ENCODE data around the gene TMEM41B. TPM values are rescaled to one million over a fixed set of nuclear protein-coding genes. Genes with fewer than 3 reads are reported as not detected.
"Not testable (repeated sequence)": the region's sequence is repeated elsewhere in the genome, so short reads cannot be mapped to it uniquely, and the experiment has no call there.

TMEM41B gene
- polyA plus RNA-seq, 1 donor (not counting 4 experiments of a cell fraction or from before 2014, with no cell fraction given) = 69.3 TPM

- H3K4me2 ChIP-seq (ENCODE audit: control insufficient read depth, extremely low read depth, insufficient read depth, low read depth, low read length); H3K27me3 ChIP-seq (ENCODE audit: control insufficient read depth, extremely low read depth, insufficient read depth, low read length); FAIRE-seq; H2AFZ ChIP-seq (ENCODE audit: control insufficient read depth, low read length); H3K9me3 ChIP-seq (ENCODE audit: control insufficient read depth, low read depth, low read length); H3K27ac ChIP-seq (ENCODE audit: control insufficient read depth, insufficient read depth, low read length); H3K79me2 ChIP-seq (ENCODE audit: control insufficient read depth, insufficient read depth, low read length); DNase-seq (ENCODE audit: low read depth, low spot score); dilution Hi-C loops (cut with MboI; ENCODE audit: extremely low pct_ligation_motif_present, low sequenced_read_pairs); H3K9me1 ChIP-seq (ENCODE audit: control insufficient read depth, extremely low read depth, insufficient read depth, low read length); H3K36me3 ChIP-seq (ENCODE audit: control insufficient read depth in 2 of 2, extremely low read depth in 1 of 2, insufficient read depth in 2 of 2, low read length in 2 of 2); H3K4me3 ChIP-seq (ENCODE audit: control insufficient read depth in 2 of 3, extremely low read depth in 1 of 3, insufficient read depth in 2 of 3, low read depth in 1 of 3, low read length in 3 of 3); H3K9ac ChIP-seq (ENCODE audit: control insufficient read depth, extremely low read depth, insufficient read depth, low read length); H4K20me1 ChIP-seq (ENCODE audit: control insufficient read depth, extremely low read depth, insufficient read depth, low read length); H3K4me1 ChIP-seq (ENCODE audit: control insufficient read depth, extremely low read depth, insufficient read depth, low read length): not testable (repeated sequence)
These were observed 4.3 kb upstream of the TMEM41B start for GRCh38 chr11:9318442-9319376.

GRCh38 chr11:9316334-9316733 lies 1.9 kb upstream of the TMEM41B start:
- no peak overlapping the region for H3K27ac ChIP-seq (ENCODE audit: control insufficient read depth, insufficient read depth, low read length)
- H3K9ac ChIP-seq (ENCODE audit: control insufficient read depth, extremely low read depth, insufficient read depth, low read length) = no peak overlapping the region
- FAIRE-seq = no peak
- H3K4me2 ChIP-seq (ENCODE audit: control insufficient read depth, extremely low read depth, insufficient read depth, low read depth, low read length) = no peak overlapping the region
- H3K4me3 ChIP-seq (ENCODE audit: control insufficient read depth in 2 of 3, extremely low read depth in 1 of 3, insufficient read depth in 2 of 3, low read depth in 1 of 3, low read length in 3 of 3) = no peak overlapping the region
- TF ChIP-seq CTCF (optimal IDR thresholded peaks at IDR 0.05 in 1 of 3, IDR thresholded peaks at IDR 0.05 in 1 of 3, conservative IDR thresholded peaks at IDR 0.05 in 1 of 3; ENCODE audit: extremely low read depth in 1 of 3, insufficient read depth in 2 of 3, low read length in 3 of 3) = no peak
- TF ChIP-seq EZH2 (IDR thresholded peaks at IDR 0.05; ENCODE audit: low read length) = no peak
- no peaks in the 10 kb centered on the region for H3K9me3 ChIP-seq (ENCODE audit: control insufficient read depth, low read depth, low read length)
- dilution Hi-C loops (cut with MboI; ENCODE audit: extremely low pct_ligation_motif_present, low sequenced_read_pairs) = no loop called here
- no peaks in the 10 kb centered on the region for H4K20me1 ChIP-seq (ENCODE audit: control insufficient read depth, extremely low read depth, insufficient read depth, low read length)
- H3K27me3 ChIP-seq (ENCODE audit: control insufficient read depth, extremely low read depth, insufficient read depth, low read length) = no peaks in the 10 kb centered on the region
- no peak overlapping the region for H2AFZ ChIP-seq (ENCODE audit: control insufficient read depth, low read length)
- DNase-seq (ENCODE audit: low read depth, low spot score) = no peak
- peaks cover 30% of the 10 kb centered on the region for H3K79me2 ChIP-seq (ENCODE audit: control insufficient read depth, insufficient read depth, low read length)
- H3K9me1 ChIP-seq (ENCODE audit: control insufficient read depth, extremely low read depth, insufficient read depth, low read length) = peaks cover 2% of the 10 kb centered on the region
- peaks cover 17% of the 10 kb centered on the region for H3K4me1 ChIP-seq (ENCODE audit: control insufficient read depth, extremely low read depth, insufficient read depth, low read length)
- peaks cover 0 to 3% of the 10 kb centered on the region in 2 experiments for H3K36me3 ChIP-seq (ENCODE audit: control insufficient read depth in 2 of 2, extremely low read depth in 1 of 2, insufficient read depth in 2 of 2, low read length in 2 of 2)

All from keratinocyte (primary cell).